ENCODE data around the gene NR2E3. TPM values are rescaled to one million over a fixed set of nuclear protein-coding genes. Genes with fewer than 3 reads are reported as not detected.

The NR2E3 gene
- total and polyA plus RNA-seq, 2 of the 4 experiments (the other 2 are of a cell fraction) = under 0.01 to 0.29 TPM

DNA sequence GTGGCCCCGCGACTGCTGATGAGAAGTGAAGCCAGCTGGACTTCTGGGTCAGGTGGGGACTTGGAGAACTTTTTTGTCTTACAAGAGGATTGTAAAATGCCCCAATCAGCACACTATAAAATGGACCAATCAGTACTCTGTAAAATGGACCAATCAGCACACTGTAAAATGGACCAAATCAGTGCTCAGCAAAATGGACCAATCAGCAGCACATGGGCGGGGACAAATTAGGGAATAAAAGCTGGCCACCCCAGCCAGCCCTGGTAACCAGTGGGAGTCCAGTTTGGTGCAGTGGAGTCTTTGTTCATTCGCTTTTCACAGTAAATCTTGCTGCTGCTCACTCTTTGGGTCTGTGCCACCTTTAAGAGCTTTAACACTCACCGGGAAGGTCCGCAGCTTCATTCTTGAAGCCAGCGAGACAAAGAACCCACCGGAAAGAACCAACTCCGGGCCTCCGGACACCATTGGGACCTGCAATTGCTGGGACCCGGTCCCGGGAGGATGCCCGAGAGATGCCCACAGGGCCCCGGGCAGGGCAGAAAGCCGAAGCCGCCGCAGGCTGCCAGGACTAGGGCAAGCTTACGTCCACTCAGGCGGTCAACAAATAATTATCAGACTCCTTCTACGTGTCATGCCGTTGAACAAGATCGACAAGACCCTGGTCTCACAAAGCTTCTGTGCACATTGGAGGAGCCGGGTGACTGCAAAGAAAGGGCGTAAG lies 8.3 kb upstream of the NR2E3 start:
- Histone ChIP-seq H4K20me1 (ENCODE audit: insufficient read depth, low read length) (no peaks in the 10 kb centered on the region), H3K79me1 (ENCODE audit: low read depth in 1 of 2, low read length in 2 of 2) (no peaks in the 10 kb centered on the region), H2AFZ (replicated peaks; ENCODE audit: low read length, poor library complexity) (no peak overlapping the region), H2BK120ac (ENCODE audit: low read depth, low read length) (no peak overlapping the region), H3K18ac (ENCODE audit: low read depth, low read length) (no peak overlapping the region), H3K9me1 (ENCODE audit: insufficient read depth, low read length) (peaks cover 7% of the 10 kb centered on the region; the same call in 1 of the 2 replicates), H3K9me3 (ENCODE audit: control insufficient read depth, insufficient read depth, low read length) (no peaks in the 10 kb centered on the region), H3K56ac (ENCODE audit: extremely low read depth, insufficient read depth, low read length) (no peak overlapping the region), H3K9ac (ENCODE audit: low read depth, low read length) (no peak overlapping the region), H4K5ac (ENCODE audit: low read depth, low read length) (no peak overlapping the region), H2BK5ac (ENCODE audit: low read depth, low read length, poor library complexity, severe bottlenecking) (no peak overlapping the region), H2AK9ac (replicated peaks; ENCODE audit: low read depth, low read length, poor library complexity) (no peak overlapping the region), H3K27ac (ENCODE audit: insufficient read depth, low read length) (no peak overlapping the region), H2AK5ac (ENCODE audit: low read depth, low read length) (no peak overlapping the region), H4K91ac (ENCODE audit: insufficient read depth, low read depth, low read length) (no peak overlapping the region), H2BK15ac (ENCODE audit: low read depth, low read length) (no peak overlapping the region), H3K4me2 (ENCODE audit: low read depth, low read length) (no peak overlapping the region), H3K36me3 (ENCODE audit: control insufficient read depth, insufficient read depth, low read length) (no peaks in the 10 kb centered on the region), H3K14ac (replicated peaks; ENCODE audit: low read depth, low read length) (no peak overlapping the region), H3K27me3 (ENCODE audit: control insufficient read depth, insufficient read depth, low read length) (no peaks in the 10 kb centered on the region), H3K4me3 (ENCODE audit: insufficient read depth, low read depth, low read length) (no peak overlapping the region), H3K23ac (ENCODE audit: low read depth, low read length) (no peak overlapping the region), H2BK20ac (ENCODE audit: low read depth, low read length) (no peak overlapping the region), H3K4ac (ENCODE audit: low read depth, low read length) (no peak overlapping the region), H3K4me1 (ENCODE audit: control insufficient read depth, insufficient read depth, low read length) (peaks cover 10% of the 10 kb centered on the region; the same call in 1 of the 2 replicates), H4K8ac (ENCODE audit: low read depth in 2 of 2, low read length in 2 of 2) (no peak overlapping the region)
- intact Hi-C loops (cut with micrococcal nuclease) = loop anchor here (1.0 to 10.0 kb wide), 9 partner anchors 49 to 907 kb away; partner anchors contain the start of genes LRRC49 and THAP10
- TF ChIP-seq CEBPB (IDR thresholded peaks at IDR 0.05; ENCODE audit: low read depth, low read length) = no peak
- TF ChIP-seq SMC3 (IDR thresholded peaks at IDR 0.05; ENCODE audit: low read depth, low read length) = no peak
- no peak for TF ChIP-seq FOS (IDR thresholded peaks at IDR 0.05; ENCODE audit: low read depth, low read length)
- no peak for TF ChIP-seq MXI1 (IDR thresholded peaks at IDR 0.05; ENCODE audit: borderline replicate concordance, low read depth, low read length)
- no peak for TF ChIP-seq RFX5 (IDR thresholded peaks at IDR 0.05; ENCODE audit: low read depth, low read length)
- no peak for TF ChIP-seq NFE2L2 (IDR thresholded peaks at IDR 0.05; ENCODE audit: low read depth, low read length)
- in situ Hi-C loops (cut with MboI; ENCODE audit: low sequenced_read_pairs) = loop anchor here (10.0 kb wide), 1 partner anchor 827 kb away; no protein-coding TSS in a partner anchor
- ChIA-PET CTCF (interaction anchor here (1.2 to 1.4 kb wide), 2 partner anchors 50 to 58 kb away, joined by 3 to 6 read pairs; no protein-coding TSS in a partner anchor), POLR2A (ENCODE audit: unreplicated experiment) (no interaction called here)
- DNase-seq (no peak), ATAC-seq (ENCODE audit: low read depth) (no peak)
- 96% methylated on average over 21 of the region's 24 CpGs; no CpG with 5 or more reads in 1 of the 2 experiments for WGBS, 2 experiments (ENCODE audit: extremely low coverage in 2 of 2, insufficient read length in 1 of 2)
- dilution Hi-C loops (cut with HindIII; ENCODE audit: low sequenced_read_pairs, unreplicated experiment) = no loop called here
- BruUV-seq (replicated peaks) = no TSS peak
